Cardiac fibroblast (primary cell): ENCODE measurements around the gene CACNA1F.
"Not testable (repeated sequence)": the region's sequence is repeated elsewhere in the genome, so short reads cannot be mapped to it uniquely, and the experiment has no call there.

Source experiments
- DNase-seq, 2 donors: peaks; one replicate each; pipeline versions ENCODE4 v3.0.0 to v3.0.0-alpha.2; 2010; ENCODE audit warnings: low read depth in 2 of 2
- H3K4me3 ChIP-seq, 2 donors: replicated peaks in 1 of 2; 1 replicate in 1 of 2; 2 replicates in 1 of 2; pipeline ENCODE4 v1.5.1; 2011; ENCODE audit warnings: low read depth in 2 of 2, low read length in 2 of 2, mild to moderate bottlenecking in 2 of 2, moderate library complexity in 1 of 2
- TF ChIP-seq, protein P1 (sequence below): IDR thresholded peaks from one replicate; pipeline ENCODE4 v1.5.1; 2011; ENCODE audit warnings: low read depth, mild to moderate bottlenecking, low read length, inconsistent platforms

CACNA1F gene

DNA sequence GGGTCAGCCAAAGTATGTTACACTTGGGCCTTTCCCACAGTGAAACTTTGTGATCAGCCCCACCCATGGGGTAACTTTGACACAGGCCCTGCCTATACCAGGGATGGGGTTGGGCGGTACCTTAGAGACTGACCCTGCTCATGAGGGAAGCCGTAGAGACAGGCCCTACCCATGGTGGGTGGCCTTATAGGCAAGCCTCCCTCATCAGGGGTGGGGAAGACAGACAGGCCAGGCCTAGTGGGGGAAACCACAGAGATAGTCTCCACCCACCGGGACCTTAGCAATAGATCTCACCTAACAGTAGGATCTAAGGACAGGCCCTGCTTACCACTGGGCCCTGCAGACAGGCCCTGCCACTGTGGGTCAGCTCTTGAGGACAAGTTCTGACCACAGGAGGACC is 54.6 kb downstream of the CACNA1F start:
- TF ChIP-seq, protein P1, sequence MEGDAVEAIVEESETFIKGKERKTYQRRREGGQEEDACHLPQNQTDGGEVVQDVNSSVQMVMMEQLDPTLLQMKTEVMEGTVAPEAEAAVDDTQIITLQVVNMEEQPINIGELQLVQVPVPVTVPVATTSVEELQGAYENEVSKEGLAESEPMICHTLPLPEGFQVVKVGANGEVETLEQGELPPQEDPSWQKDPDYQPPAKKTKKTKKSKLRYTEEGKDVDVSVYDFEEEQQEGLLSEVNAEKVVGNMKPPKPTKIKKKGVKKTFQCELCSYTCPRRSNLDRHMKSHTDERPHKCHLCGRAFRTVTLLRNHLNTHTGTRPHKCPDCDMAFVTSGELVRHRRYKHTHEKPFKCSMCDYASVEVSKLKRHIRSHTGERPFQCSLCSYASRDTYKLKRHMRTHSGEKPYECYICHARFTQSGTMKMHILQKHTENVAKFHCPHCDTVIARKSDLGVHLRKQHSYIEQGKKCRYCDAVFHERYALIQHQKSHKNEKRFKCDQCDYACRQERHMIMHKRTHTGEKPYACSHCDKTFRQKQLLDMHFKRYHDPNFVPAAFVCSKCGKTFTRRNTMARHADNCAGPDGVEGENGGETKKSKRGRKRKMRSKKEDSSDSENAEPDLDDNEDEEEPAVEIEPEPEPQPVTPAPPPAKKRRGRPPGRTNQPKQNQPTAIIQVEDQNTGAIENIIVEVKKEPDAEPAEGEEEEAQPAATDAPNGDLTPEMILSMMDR = no peak
- DNase-seq = no peak
- H3K4me3 ChIP-seq = no peak overlapping the region

DNA sequence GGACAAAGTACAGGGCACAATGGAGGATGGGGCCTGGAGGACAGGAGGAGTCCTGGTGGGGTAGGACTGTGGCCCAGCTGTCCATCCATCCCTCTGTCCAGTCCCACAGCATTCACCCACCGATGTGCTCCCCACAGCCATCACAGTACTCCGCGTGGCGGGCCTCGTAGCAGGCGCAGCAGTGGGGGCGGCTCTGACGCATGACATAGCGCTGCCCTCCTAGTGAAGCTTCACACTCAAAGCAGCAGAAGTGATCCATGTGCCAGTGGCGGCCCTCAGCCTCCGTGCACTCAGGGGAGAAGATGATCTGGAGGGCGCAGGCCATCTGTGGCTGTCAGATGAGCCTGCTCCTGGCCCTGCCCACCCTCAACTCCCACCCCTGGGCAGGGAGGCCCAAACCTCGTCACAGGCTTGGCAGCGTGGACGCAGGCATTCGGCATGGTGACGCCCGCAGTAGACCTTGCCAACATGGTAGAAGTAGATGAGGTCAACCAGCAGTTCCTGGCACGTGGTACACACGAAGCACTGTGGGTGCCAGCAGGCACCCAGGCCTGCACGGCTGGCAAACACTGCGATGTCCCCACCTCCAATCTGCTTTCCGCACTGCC is 55.2 kb downstream of the CACNA1F start:
- TF ChIP-seq, protein P1 = no peak
- H3K4me3 ChIP-seq = no peak overlapping the region
- DNase-seq = no peak

DNA sequence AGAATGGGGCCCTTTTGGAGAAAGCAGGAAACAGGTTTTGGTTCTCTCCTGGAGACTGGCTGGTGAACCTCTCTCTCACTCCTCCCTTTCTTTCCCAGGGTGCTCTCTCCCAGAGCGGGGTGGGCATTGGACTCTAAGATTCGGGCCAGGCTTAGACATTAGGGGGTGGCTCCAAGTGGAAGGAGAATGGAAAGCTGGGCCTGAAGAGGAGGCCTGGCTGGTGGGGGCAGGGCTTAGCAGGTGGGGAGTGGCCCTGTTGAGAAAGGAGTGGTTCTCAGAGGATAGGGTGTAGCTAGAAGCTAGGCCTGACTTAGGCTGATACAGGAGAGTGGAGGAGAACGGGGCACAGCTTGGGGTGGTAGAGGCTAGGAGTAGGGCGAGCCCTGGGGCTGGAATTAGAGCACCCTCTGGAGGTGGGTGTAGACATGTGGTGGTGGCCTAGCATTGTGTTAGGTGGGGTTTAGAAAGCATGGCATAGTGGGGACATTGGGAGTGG is 55.8 kb downstream of the CACNA1F start:
- no peak for DNase-seq

DNA sequence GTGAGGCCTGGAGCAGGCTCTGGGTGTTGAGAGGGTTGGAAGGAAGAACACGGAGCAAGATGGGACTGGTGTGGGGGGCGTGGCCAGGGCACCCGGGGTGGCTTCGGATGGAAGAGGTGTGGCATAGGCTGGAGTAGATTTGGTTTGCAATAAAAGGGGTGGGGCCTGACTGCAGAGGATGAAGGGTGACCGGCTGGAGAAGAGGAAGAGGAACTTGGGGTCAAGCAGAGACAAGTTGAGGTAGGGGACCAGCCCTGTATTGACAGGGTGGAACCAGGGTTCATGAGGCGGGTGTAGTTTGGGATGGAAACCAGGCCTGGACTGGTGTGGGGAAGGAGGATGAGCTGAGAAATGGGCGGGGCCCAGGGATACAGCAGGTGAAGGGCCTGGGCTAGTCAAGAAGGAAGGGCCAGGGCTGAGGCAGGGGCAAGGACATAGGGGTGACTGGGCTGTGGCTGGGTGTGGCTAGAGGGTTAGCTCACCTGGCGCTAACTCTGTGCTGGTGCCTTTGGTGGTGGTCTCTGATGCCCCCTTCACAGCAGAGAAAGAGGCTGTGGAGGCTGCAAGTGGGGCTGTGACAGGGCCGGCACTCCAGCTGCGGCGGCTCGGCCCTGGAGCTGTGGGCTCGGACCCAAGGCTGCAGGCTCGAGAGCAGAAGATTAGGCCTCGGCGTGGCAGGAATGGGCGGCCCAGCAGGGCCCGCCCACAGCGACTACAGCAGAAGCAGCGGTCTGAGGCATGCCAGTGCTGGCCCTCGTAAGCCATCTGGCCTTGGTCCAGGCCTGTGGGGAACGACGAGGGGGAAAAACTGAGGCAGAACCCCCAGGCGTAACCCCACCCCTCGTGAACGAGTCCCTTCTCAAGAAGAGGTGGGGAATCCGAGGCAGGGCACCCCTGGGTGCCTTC is 56.5 kb downstream of the CACNA1F start:
- DNase-seq = no peak
- H3K4me3 ChIP-seq = no peak overlapping the region
- TF ChIP-seq, protein P1 = no peak

More for the DNA sequence above, 55.8 kb downstream of the CACNA1F start:
- H3K4me3 ChIP-seq = no peak overlapping the region
- TF ChIP-seq, protein P1 = no peak

DNA sequence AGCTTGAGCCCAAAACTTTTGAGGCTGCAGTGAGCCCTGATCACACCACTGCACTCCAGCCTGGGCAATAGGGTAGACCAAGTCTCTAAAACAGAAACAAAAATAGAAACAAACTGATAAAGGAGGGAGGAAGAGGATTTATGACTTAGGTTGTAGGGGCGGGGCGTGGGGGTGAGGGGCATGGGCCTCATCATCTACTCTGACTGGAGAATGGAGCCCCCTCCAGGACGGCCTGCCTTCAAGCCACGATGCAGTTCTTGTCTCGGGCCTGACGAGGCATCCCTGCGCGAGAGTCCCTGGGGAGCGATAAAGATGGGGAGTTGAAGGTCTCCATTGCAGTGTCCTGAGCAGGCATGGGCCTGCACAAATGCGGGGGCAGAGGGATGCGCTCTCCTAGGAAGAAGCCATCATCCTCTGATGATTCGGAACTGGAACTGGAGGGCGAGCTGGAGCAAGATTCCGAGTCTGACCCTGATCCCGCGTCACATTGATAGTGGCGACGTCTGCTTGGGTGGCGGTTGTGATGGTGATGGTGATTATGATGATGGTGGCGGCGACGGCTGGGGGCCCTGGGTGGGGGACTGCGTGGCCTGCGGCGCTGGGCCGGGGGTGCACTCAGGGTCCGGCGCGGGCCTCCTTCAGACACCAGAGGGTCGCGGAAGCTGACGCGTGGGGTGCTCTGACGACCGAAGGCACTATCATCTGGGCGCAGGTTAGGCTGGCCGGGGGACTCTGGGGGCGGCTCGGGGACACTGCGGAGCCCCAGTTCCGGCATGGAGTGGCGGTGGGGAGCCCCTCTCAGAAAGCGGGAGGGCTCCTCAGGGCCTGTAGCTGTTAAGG is 57.5 kb downstream of the CACNA1F start:
- TF ChIP-seq, protein P1 = no peak
- no peak for DNase-seq
- H3K4me3 ChIP-seq = no peak overlapping the region

DNA sequence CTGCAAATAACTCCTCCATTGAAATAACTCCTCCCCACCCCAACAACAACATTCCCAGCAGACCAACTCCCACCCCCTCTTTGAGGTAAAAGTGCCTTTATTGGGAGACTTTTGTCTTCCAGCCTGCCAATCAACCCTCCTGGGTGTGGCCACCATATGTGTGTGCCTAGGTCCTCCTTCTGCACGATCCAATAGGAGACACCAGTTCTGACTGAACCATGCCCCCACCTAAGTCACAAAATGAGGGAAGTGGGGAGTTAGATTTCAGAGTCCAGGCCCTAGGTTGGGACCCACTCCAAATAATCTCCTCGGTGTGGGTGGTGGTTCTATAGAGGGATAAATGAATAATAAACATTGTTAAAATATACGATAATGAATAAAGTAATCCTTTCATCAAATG is 58.4 kb downstream of the CACNA1F start:
- no peak overlapping the region for H3K4me3 ChIP-seq
- TF ChIP-seq, protein P1 = no peak
- no peak for DNase-seq

DNA sequence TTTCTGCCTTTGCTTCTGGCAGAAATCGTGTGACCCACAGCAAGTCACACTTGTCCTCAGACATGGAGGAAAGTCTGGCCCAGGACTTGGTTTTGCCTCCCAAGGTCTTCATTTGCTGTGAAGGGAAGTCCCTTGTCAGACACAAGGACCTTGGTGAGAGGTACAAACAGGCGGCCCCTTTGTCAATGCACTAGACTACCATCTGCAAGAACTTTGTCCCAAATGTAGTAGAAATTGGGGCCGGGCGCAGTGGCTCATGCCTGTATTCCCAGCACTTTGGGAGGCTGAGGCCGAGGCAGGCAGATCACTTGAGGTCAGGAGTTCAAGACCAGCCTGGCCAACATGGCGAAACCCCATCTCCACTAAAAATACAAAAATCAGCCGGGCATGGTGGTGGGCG is 59.6 kb downstream of the CACNA1F start:
- H3K4me3 ChIP-seq = peak overlapping the region in 1 of 2 donors; percentile 75
- not testable (repeated sequence) for DNase-seq
